ENCODE measurements around the gene SPRR2B. TPM values are rescaled to one million over a fixed set of nuclear protein-coding genes. Genes with fewer than 3 reads are reported as not detected.

Gene SPRR2B
- polyA plus RNA-seq, 3 donors, result not detected

DNA sequence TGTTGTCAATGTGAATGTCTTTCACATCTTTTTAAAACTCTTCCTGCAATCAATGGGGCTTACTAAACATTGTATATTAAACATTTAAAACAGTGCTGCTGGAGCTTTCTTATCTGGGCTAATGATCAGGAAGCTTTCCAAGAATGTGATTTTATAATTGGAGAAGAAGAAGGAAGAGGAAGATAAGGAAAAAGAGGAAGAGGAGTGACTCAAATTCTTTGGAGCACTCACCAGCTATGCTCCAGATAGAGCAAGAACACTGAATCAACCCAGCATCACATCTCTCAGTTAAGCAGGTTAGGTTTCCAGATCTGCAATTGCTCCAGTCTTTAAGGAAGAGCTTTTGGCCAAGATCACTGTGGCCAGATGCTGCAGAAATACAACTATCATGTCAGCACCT is 24.4 kb upstream of the SPRR2B start:
- no peak overlapping the region for H3K9ac ChIP-seq (ENCODE audit: insufficient read depth, low read length, poor library complexity, severe bottlenecking)
- Mint-ChIP-seq H3K27me3 (ENCODE audit: low read depth in 3 of 3) (peaks cover 2% of the 10 kb centered on the region in 3 donors), H3K4me1 (no peaks in the 10 kb centered on the region), H3K4me3 (no peak overlapping the region), H3K27ac (no peak overlapping the region), H3K9me3 (no peaks in the 10 kb centered on the region), H3K36me3 (no peaks in the 10 kb centered on the region)
- intact Hi-C loops (cut with micrococcal nuclease), result no loop called here
- no peaks in the 10 kb centered on the region for H3K9me3 ChIP-seq (replicated peaks in 1 of 2; ENCODE audit: control insufficient read depth in 1 of 2, insufficient read depth in 1 of 2, low read length in 2 of 2)
- H3K27ac ChIP-seq (ENCODE audit: low read depth in 1 of 2, low read length in 2 of 2), result no peak overlapping the region
- DNase-seq, result no peak
- TF ChIP-seq, protein P1, sequence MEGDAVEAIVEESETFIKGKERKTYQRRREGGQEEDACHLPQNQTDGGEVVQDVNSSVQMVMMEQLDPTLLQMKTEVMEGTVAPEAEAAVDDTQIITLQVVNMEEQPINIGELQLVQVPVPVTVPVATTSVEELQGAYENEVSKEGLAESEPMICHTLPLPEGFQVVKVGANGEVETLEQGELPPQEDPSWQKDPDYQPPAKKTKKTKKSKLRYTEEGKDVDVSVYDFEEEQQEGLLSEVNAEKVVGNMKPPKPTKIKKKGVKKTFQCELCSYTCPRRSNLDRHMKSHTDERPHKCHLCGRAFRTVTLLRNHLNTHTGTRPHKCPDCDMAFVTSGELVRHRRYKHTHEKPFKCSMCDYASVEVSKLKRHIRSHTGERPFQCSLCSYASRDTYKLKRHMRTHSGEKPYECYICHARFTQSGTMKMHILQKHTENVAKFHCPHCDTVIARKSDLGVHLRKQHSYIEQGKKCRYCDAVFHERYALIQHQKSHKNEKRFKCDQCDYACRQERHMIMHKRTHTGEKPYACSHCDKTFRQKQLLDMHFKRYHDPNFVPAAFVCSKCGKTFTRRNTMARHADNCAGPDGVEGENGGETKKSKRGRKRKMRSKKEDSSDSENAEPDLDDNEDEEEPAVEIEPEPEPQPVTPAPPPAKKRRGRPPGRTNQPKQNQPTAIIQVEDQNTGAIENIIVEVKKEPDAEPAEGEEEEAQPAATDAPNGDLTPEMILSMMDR (IDR thresholded peaks at IDR 0.05), result no peak
- H3K36me3 ChIP-seq (replicated peaks in 1 of 2; ENCODE audit: control insufficient read depth in 1 of 2, insufficient read depth in 2 of 2, low read length in 2 of 2), result no peaks in the 10 kb centered on the region
- H2AFZ ChIP-seq (ENCODE audit: insufficient read depth, low read depth, low read length, poor library complexity, severe bottlenecking), result no peak overlapping the region
- no peak overlapping the region for H3K4me3 ChIP-seq (replicated peaks in 1 of 3; ENCODE audit: low read depth in 2 of 3, low read length in 3 of 3)
- no peaks in the 10 kb centered on the region for H4K20me1 ChIP-seq (ENCODE audit: insufficient read depth, low read length)
- H3K4me2 ChIP-seq (replicated peaks; ENCODE audit: extremely low read depth, low read length, poor library complexity, severe bottlenecking), result no peak overlapping the region
- H3K27me3 ChIP-seq (ENCODE audit: control insufficient read depth in 2 of 2, insufficient read depth in 2 of 2, low read length in 2 of 2), result no peaks in the 10 kb centered on the region
- H3K4me1 ChIP-seq (ENCODE audit: control insufficient read depth in 1 of 2, insufficient read depth in 2 of 2, low read length in 2 of 2), result no peaks in the 10 kb centered on the region
- H3K79me2 ChIP-seq (ENCODE audit: insufficient read depth, low read length), result no peaks in the 10 kb centered on the region

DNA sequence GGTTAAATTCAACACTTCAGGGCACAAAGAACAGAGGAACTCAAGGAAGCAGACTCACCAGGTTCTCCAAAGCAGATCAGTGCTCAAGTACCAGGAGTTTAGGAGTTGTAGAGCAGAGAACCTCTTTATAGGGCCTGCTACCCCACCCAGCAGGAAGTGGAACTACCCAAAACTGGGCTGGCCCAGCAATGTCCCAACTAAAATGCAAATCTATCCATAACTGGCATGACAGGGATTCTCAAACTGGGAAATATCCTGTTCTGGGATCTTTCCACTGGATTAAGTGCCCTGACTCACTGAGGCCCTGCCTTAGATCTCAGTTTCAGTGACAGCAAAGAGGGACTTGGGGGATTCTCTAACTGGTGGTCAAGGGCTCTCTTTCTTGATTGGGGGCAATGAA is 23.0 kb upstream of the SPRR2B start, which contains the start of gene SPRR2E:
Gene SPRR2E (minus strand): TSS at position 101 of the 400 bp plus-strand sequence. CDS start 775 bp downstream, outside the sequence.
- Mint-ChIP-seq H3K27ac (no peak within 1 kb of the TSS), H3K36me3 (no peaks in the 10 kb centered on the region), H3K4me1 (no peaks in the 10 kb centered on the region), H3K9me3 (no peaks in the 10 kb centered on the region), H3K4me3 (no peak within 1 kb of the TSS), H3K27me3 (ENCODE audit: low read depth in 3 of 3) (peaks cover 2 to 5% (median 4%) of the 10 kb centered on the region in 3 donors)
- H3K4me1 ChIP-seq (ENCODE audit: control insufficient read depth in 1 of 2, insufficient read depth in 2 of 2, low read length in 2 of 2), result no peaks in the 10 kb centered on the region
- no peaks in the 10 kb centered on the region for H3K79me2 ChIP-seq (ENCODE audit: insufficient read depth, low read length)
- no peaks in the 10 kb centered on the region for H4K20me1 ChIP-seq (ENCODE audit: insufficient read depth, low read length)
- H3K4me3 ChIP-seq (replicated peaks in 1 of 3; ENCODE audit: low read depth in 2 of 3, low read length in 3 of 3), result no peak within 1 kb of the TSS
- no peaks in the 10 kb centered on the region for H3K36me3 ChIP-seq (replicated peaks in 1 of 2; ENCODE audit: control insufficient read depth in 1 of 2, insufficient read depth in 2 of 2, low read length in 2 of 2)
- no peak within 1 kb of the TSS for H3K9ac ChIP-seq (ENCODE audit: insufficient read depth, low read length, poor library complexity, severe bottlenecking)
- DNase-seq, result no peak
- intact Hi-C loops (cut with micrococcal nuclease), result no loop called here
- H2AFZ ChIP-seq (ENCODE audit: insufficient read depth, low read depth, low read length, poor library complexity, severe bottlenecking), result no peak within 1 kb of the TSS
- H3K9me3 ChIP-seq (replicated peaks in 1 of 2; ENCODE audit: control insufficient read depth in 1 of 2, insufficient read depth in 1 of 2, low read length in 2 of 2), result no peaks in the 10 kb centered on the region
- no peaks in the 10 kb centered on the region for H3K27me3 ChIP-seq (ENCODE audit: control insufficient read depth in 2 of 2, insufficient read depth in 2 of 2, low read length in 2 of 2)
- TF ChIP-seq, protein P1 (IDR thresholded peaks at IDR 0.05), result no peak
- no peak within 1 kb of the TSS for H3K27ac ChIP-seq (ENCODE audit: low read depth in 1 of 2, low read length in 2 of 2)
- H3K4me2 ChIP-seq (replicated peaks; ENCODE audit: extremely low read depth, low read length, poor library complexity, severe bottlenecking), result no peak within 1 kb of the TSS
